Activated effector memory CD4-positive, alpha-beta T cell treated with anti-CD3 and anti-CD28 coated beads, Interleukin-2, amount 50 U/mL, for 16 hours (primary cell): Measurements from ENCODE around the gene AGA.

Source experiments
- DNase-seq: peaks from one replicate; pipeline ENCODE4 v3.0.0-alpha.2; 2020

The AGA gene

DNA sequence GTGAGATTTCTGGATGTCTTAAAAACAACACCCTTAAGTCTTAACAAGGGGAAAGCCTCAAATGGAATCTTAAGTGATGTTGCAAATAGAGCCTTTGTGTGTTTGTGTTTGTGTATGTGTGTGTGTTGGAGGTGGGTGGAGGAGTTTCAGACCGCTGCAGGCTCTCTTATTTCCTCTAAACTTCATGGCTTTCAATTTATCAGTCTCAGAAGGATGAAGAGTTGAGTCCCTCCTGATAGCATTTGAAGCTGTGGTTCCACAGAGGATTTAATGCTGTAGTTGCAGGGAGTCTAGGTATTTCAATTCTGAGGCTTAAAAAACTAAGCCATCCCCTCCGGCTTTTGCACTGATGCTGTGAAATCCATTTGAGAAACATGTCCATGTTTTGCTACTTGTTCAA is 4.3 kb upstream of the AGA start:
- no peak for DNase-seq

- DNase-seq = no peak
Observed at GRCh38 chr4:177444911-177445736, 2.9 kb upstream of the AGA start.

DNA sequence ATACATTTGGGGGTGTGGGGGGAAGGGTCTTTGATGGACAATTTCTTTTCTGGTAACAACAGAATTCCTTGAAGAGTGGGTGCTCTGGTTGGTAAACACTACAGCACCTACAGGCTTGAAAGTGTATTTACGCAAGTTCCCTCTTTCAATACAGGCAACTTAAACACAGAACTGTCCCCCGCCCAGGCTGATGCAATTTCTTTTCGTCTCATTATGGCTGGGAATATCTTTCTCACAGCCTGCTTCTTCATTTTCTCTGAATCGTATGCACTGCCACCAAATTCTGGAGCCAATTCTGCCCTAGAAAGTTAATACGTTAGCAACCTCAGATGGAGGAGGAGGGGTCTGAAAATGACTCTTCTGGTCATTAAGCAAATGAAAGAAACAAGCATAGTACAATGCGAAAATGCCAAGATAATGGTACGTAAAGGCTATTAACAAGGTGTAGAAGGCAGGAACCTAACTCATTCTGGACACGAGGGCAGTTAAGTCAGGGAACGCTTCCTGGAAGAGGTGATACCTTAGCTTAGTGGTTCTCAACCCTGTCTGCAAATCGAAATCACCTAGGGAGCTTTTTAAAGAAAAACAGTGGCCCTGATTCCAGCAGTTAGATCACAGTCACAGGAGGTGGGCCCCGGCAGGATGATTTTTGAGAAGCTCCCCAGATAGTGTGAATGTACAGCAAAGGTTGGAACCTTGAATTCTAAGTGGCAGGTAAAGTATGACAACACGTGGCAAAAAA is 1.0 kb downstream of the AGA start:
- DNase-seq = no peak

- no peak for DNase-seq
Observed at GRCh38 chr4:177436456-177436855, 5.8 kb downstream of the AGA start.

DNA sequence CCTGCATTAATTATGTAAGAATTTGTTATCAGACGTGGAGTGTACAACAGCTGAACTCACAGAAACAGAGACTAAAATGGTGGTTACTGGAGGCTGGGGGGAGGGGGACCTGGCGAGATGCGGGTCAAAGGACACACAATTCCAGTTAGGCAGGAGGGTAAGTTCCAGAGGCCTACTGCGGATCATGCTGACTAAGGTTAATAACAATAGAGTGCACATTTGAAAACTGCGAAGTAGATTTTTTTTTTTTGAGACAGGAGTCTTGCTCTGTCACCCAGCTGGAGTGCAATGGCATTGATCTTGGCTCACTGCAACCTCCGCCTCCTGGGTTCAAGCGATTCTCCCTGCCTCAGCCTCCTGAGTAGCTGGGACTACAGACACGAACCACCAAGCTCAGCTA is 7.6 kb downstream of the AGA start:
- no peak for DNase-seq

DNA sequence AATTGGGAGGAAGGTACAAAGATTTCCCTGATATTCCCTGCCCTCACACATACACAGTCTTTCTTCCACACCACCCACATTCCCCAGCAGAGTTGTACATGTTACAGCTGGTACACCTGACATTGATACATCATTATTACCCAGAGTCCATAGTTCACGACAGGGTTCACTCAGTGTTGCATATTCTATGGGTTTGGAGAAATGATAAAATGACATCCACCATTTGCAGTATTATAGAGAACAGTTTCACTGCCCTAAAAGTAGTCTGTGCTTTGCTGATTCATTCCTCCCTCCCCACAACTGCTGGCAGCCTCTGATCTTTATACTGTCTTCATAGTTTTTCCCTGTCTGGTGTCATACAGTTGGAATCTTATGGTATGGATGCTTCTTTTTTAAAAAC is 15.0 kb downstream of the AGA start:
- DNase-seq = no peak

- no peak for DNase-seq
Observed at GRCh38 chr4:177419434-177419833, 22.8 kb downstream of the AGA start.

DNA sequence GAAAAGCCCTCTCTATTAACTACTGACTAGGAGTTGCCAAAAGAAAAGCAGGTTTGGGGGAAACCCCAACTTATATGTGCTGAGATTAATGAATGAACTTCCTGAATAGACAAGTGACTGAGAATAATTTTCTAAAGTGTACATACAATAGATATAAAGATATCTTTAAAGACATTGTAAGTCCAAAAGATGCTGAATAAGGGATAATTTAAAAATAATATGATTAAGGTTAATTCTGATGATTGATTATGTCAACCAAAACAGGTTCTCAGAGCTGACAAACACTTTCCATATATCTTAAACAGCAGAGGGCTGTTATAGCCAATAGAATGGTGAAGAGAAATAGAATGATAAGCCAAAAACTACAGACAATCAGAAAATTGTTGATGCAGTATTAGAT is 28.6 kb downstream of the AGA start:
- no peak for DNase-seq

- DNase-seq = no peak
Observed at GRCh38 chr4:177413076-177413475, 29.2 kb downstream of the AGA start.

- no peak for DNase-seq
Observed at GRCh38 chr4:177411996-177412395, 30.2 kb downstream of the AGA start.

GRCh38 chr4:177410566-177410965 is 31.7 kb downstream of the AGA start:
- no peak for DNase-seq

DNA sequence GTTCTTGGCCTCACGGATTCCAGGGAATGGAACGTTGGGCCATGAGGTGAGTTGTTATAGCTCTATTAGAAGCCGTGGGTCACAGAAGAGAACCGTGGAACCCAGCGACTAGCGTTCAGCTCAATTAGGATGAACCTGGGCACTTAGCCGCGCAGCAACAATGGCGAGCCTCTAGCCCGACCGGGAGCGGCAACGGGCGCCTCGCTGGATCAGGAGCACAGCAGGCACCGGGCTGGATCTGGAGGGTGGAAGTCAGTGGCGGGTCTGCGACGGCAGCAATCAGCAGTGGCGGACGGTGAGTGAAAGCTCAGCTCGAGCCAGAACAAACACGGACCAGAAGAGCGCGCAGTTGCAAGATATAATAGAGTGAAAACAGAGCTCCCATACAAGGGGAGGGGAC is 34.2 kb downstream of the AGA start:
- no peak for DNase-seq

- no peak for DNase-seq
Observed at GRCh38 chr4:177405508-177405907, 36.7 kb downstream of the AGA start.

DNA sequence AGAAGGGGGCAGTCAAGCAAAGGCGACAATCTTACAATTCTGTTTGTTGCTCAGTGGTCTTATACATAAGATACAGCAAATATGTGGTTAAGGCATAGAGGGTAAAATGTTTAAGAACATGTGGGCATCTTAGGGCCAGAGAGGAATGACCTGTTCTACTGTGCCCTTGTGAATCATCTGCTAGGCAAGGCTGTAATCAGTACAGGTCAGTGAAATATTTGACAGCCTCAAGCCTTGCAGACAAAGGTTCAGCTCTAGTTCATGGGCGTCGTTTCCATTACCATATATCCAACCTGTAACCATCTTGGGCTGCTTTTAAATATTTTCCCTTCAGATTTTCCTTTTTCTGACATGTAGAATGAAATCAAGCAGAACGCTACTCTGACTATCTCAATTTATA is 37.3 kb downstream of the AGA start:
- DNase-seq = no peak

DNA sequence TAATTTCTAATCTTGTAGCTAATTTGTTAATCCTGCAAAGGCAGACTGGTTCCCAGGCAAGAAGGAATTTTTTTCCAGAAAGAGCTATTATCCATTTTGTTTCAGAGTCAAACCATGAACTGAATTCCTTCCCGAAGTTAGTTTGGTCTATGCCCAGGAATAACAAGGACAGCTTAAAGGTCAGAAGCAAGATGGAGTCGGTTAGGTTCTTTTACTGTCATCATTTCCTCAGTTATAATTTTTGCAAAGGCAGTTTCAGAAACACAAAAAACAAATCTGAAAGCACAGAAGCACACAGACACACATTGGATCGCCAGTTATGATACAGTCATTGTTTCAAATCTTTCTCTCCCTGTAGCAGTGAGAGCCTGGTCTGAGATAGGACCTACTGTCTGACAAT is 37.9 kb downstream of the AGA start:
- DNase-seq = no peak

- DNase-seq = no peak
Observed at GRCh38 chr4:177403746-177404145, 38.5 kb downstream of the AGA start.

GRCh38 chr4:177401658-177402273 is 40.5 kb downstream of the AGA start:
- DNase-seq = no peak

- DNase-seq = no peak
Observed at GRCh38 chr4:177400030-177400429, 42.2 kb downstream of the AGA start.

GRCh38 chr4:177396352-177396751 is 45.9 kb downstream of the AGA start:
- DNase-seq = no peak

- DNase-seq = no peak
Observed at GRCh38 chr4:177393236-177393635, 49.0 kb downstream of the AGA start.

- no peak for DNase-seq
Observed at GRCh38 chr4:177391953-177392352, 50.3 kb downstream of the AGA start.

- DNase-seq = no peak
Observed at GRCh38 chr4:177391287-177391686, 51.0 kb downstream of the AGA start.

GRCh38 chr4:177386278-177386815 is 55.9 kb downstream of the AGA start:
- no peak for DNase-seq
